ENCODE data around the gene MAP2K5.

DNA sequence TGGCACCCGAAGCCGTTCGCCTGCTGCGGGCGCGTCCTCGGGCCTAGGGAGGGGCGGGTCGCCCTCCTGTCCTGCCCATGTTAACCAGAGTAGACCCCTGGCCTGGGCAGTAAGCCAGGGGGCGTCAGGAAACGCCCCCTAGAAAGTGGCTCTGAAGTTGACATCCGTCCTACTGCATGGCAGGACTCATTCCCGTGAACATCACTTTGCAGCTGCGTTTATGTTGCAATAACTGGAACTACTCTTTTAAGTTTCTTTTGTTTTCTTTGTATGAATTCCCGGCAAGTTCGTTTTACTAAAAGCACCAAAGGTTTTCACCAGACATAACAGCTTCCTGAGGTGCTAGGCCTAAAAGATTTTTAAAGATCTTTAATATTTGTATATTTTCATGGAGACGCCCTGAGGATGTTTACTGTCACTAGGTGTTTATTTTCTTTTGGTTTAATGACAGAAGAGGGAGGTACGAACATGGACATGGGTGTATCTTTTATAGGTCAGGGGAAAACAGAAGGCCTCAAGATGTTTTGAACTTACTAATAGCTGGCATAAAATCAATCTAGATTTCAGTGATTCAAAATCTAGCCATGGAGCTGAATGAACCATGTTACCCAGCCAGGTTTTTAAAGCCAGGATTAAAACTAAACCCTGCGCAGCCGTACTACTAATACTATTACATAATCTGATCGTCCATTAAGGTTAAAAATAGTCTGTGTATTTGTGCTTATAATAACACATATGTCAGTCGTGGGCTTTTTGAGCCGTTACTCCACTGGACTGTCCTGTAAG, 20.5 kb upstream of the MAP2K5 start:
- no peak for TF ChIP-seq EZH2 (IDR thresholded peaks at IDR 0.05; ENCODE audit: borderline replicate concordance, low read length)
- TF ChIP-seq, protein P1, sequence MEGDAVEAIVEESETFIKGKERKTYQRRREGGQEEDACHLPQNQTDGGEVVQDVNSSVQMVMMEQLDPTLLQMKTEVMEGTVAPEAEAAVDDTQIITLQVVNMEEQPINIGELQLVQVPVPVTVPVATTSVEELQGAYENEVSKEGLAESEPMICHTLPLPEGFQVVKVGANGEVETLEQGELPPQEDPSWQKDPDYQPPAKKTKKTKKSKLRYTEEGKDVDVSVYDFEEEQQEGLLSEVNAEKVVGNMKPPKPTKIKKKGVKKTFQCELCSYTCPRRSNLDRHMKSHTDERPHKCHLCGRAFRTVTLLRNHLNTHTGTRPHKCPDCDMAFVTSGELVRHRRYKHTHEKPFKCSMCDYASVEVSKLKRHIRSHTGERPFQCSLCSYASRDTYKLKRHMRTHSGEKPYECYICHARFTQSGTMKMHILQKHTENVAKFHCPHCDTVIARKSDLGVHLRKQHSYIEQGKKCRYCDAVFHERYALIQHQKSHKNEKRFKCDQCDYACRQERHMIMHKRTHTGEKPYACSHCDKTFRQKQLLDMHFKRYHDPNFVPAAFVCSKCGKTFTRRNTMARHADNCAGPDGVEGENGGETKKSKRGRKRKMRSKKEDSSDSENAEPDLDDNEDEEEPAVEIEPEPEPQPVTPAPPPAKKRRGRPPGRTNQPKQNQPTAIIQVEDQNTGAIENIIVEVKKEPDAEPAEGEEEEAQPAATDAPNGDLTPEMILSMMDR (conservative IDR thresholded peaks at IDR 0.05 in 1 of 2, IDR thresholded peaks at IDR 0.05 in 1 of 2; ENCODE audit: extremely low read depth in 1 of 2, insufficient read depth in 1 of 2, low read depth in 1 of 2, low read length in 2 of 2) = no peak
